Cardiac septum (tissue), 1 donor: ENCODE data around the gene PRM3. TPM values are rescaled to one million over a fixed set of nuclear protein-coding genes. Genes with fewer than 3 reads are reported as not detected.
A peak's percentile ranks its signal among the peaks of the same experiment; 100 is the strongest.

Experiments
- DNase-seq: peaks from one replicate; pipeline ENCODE4 v3.0.0-alpha.2; 2020; ENCODE audit warnings: low spot score
- intact Hi-C: fragments of 100-400 bp; cut with DNase I; formaldehyde crosslinking; loops from one replicate; pipeline ENCODE4 v1.14.0; 2022
- microRNA-seq: library from miRNA; unstranded; fragments of <30 nt; microRNA quantifications from one replicate; pipeline ENCODE4 v1.2.0, GENCODE V29; 2020
- total RNA-seq: library from RNA; stranded (reverse); fragmentation: NEBNext Ultra II Directional; extraction: Animal tissue kit (Norgen Biotek cat#: 25700); gene quantifications from one replicate; pipeline ENCODE4 v1.2.1, GENCODE V29; 2021
- donor health status: DM: no; HTN: no; CAD: no.

The PRM3 gene
- total RNA-seq, 1 donor from 2014 or later, result not detected

DNA sequence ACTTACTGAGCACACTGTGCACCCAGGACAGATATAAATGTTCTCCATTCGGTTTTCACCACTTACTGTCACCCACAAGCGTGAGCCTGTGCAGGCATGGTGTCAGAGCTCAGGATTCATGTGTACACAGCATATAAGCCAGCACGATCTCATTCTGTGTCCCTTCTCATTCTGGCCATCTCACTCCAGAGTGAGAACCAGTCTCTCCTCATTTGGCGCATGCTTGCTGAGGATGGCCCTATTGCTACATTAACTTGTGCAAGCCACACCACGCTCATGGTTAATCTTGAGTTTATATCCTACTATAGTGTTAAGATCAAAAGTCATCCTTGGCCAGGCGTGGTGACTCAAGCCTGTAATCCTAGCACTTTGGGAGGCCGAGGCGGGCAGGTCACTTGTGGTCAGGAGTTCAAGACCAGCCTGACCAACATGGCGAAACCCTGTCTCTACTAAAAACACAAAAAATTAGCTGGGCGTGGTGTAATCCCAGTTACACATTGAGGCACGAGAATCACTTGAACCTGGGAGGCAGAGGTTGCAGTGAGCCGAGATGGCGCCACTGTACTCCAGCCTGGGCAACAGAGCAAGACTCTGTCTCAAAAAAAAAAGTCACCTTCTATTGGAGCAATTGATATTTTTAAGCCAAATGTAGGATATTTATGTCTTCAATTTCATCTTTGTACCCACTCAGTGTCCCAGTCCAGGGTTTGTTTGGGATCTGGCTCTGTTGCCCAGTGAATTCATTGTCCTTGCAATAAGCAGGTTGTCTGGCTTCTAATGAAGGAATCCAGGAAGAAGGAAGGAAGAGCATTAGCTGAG lies 38.3 kb downstream of the PRM3 start:
- intact Hi-C loops, result no loop called here
- DNase-seq, result no peak

DNA sequence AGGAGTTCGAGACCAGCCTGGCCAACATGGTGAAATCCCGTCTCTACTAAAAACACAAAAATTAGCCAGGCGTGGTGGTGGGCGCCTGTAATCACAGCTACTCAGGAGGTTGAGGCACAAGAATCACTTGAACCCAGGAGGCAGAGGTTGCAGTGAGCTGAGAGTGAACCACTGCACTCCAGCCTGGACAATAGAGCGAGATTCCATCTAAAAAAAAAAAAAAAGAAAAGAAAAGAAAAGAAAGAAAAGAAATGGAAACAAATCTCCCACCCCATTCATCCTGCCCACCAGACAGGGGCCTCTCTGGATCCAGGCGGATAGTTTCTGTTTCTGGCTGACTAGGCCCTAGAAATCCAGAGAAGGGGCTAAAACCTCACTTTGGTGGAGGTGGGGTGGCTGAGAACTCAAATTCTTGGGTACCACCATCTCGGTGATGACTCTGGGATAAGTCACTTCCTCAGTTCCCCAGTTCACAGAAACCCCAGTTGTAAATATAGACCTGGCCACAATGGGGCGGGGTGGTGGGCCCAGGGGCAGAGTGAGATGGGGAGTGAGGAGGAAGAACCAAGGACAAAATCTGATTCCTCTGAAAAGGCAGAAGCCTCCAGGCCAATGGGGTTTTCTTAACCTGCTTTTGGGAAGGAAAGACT lies 39.6 kb downstream of the PRM3 start:
- no peak for DNase-seq
- intact Hi-C loops, result no loop called here

DNA sequence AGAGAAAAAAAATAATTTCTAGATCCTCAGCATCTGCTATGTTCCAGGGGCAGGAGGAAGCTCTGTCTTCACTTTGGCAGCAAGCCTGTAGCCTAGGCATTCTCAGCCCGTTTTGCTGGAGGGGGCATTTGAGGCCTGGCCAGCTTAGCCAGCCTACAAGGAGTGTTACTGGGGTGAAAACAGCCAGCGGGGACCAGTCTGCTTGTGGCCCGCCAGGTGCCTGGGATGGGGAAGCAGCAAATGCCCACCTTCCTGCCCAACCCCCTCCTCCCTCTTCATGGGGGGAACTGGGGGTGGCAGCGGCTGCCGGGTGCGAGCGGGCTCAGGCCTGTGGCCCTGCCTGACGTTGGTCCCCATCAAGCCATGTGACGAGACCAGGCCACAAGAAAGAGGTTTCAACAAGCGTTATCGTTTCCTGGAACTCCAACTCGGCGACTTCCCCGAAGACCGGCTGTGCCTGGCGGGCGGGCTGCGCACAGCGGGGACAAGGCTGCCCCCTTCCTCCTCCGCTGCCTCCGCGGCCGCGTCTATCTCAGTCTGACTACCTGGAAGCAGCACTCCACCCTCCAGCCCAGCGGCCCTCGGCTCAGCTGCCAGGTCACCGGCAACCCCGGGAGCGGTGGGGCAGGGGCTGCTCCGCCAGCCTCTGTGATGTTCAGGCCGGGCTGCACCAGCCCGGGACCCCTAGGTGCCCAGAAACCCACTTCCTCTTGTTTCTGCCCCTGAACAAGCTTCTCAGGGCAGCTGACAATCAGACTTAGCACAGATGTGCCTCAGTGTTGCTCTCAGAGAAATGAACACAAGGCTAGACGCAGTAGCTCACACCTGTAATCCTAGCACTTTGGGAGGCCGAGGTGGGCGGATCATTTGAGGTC lies 40.3 kb downstream of the PRM3 start:
- DNase-seq, result peak; percentile 81
- intact Hi-C loops, result no loop called here

DNA sequence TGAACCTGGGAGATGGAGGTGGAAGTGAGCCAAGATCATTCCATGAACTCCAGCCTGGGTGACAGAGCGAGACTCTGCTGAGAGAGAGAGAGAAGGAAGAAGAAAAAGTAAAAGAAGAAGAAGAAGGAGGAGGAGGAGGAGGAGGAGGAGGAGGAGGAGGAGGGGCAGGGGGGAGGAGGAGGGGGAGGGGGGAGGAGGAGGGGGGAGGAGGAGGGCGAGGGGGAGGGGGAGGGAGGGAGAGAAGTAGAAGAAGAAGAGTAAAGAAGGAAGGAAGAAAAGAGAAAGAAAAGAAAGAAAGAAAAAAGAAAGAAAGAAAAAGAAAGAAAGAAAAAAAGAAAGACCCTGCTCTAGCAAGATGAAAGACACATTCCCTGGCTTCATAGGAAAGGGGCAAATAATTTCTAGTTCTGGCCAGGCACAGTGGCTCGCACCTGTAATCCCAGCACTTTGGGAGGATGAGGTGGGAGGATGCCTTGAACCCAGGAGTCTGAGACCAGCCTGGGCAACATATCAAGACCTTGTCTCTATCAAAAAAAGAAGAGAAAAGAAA lies 41.1 kb downstream of the PRM3 start:
- intact Hi-C loops, result no loop called here
- DNase-seq, result no peak

DNA sequence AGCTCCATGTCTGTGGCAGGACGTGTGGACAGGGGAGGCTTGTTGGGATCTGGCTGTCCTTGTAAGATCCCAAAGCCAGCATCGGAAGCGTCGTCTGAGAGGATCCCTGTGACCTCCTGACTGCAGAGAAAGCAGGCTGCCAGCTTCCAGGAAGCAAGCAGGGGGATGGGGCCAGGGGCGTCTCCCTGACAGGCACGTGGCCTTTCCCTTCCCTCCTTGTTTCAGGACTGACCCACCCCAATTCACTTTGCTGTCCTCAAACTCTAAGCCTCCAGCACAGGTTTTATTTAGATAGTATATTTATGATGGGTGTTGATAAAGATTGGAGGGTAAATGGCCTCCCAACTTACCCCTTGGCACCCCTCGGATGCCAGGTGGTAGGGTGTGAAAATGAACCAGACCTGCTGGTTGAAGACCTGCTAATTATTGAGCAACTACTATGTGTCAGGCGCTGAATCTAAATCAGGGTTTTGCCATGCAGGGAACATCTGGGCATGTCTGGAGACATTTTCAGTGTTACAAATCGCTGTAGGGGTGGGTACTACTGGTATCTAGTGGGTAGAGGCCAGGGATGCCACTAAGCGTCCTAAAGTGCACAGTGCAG lies 42.0 kb downstream of the PRM3 start:
- DNase-seq, result no peak
- intact Hi-C loops, result loop anchor here (2.0 kb wide), 1 partner anchor 61 kb away; no protein-coding TSS in a partner anchor

DNA sequence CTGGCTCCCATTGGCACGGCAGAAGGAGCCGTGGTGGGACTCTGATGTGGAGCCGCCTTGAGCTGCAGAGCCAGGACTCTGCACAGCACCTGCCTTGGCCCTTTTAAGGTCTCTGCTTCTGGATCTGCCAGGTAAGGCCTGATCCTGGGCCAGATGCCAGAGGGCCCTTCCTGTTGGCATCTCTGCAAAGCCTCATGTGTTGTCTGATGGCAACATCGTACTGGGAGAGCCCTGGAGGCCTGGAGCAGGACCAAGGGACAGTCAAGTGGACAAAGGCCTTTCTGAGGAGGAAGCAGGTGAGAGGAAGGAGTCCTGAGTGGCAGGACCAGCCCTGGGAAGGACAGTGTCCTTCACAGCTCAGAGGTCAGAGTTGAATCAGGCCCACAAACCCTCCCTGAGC lies 43.5 kb downstream of the PRM3 start:
- intact Hi-C loops, result loop anchor here (2.0 kb wide), 1 partner anchor 59 kb away; no protein-coding TSS in a partner anchor
- DNase-seq, result no peak

DNA sequence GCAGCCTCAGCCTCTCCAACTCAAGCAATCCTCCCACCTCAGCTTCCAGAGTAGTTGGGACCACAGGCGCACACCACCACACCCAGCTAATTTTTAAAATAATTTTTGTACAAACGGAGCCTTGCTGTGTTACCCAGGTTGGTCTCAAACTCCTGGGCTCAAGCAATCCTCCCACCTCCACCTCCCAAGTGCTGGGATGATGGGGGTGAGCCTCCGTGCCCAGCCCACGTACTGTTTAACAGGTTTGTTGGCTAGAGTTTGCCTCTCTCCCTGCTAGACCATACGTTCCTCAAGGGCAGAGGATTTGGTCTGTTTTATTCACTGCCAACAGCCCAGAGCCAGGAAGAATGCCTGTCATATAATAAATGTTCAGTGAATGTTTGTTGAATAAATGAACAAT lies 44.0 kb downstream of the PRM3 start:
- intact Hi-C loops, result no loop called here
- DNase-seq, result no peak

DNA sequence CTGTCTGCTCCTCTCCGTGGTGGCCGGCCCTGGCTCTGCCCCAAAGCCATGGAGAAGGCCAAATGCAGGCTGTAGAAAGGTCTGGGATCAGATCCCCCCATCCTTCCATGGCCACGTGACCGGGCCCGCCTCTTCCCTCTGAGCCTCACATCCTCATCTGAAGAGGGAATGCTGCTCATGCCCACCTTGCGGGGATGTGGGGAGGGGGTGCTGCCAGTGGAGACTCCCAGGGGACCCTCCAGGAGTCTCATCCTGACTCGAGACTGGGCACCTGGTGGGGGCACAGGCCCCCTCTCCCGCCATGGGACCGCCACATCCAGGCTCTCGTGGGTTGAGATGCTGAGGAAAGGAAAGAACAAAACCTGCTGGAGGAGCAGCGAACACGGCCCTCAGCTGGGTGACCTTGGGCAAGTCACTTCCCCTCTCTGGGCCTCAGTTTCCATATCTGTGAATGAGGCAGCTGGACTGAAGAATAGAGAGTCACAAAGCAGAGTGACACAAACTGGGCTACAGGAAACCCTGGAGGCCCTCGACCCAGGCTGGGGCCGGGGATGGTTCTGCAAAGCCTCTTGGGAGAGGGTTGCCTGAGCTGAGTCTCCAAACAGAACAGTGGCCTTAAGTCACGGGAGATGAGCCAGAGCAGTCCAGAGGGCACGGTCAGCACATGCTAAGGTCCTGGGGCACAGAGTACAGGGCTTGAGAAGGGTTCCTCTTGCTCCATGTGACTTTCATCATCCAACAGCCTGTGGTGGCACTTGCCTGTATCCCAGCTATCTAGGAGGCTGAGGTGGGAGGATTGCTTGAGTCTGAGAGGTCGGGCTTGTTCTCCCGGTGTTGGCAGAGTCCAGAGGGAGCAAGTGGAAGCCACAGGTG lies 47.5 kb downstream of the PRM3 start:
- intact Hi-C loops, result no loop called here
- no peak for DNase-seq

DNA sequence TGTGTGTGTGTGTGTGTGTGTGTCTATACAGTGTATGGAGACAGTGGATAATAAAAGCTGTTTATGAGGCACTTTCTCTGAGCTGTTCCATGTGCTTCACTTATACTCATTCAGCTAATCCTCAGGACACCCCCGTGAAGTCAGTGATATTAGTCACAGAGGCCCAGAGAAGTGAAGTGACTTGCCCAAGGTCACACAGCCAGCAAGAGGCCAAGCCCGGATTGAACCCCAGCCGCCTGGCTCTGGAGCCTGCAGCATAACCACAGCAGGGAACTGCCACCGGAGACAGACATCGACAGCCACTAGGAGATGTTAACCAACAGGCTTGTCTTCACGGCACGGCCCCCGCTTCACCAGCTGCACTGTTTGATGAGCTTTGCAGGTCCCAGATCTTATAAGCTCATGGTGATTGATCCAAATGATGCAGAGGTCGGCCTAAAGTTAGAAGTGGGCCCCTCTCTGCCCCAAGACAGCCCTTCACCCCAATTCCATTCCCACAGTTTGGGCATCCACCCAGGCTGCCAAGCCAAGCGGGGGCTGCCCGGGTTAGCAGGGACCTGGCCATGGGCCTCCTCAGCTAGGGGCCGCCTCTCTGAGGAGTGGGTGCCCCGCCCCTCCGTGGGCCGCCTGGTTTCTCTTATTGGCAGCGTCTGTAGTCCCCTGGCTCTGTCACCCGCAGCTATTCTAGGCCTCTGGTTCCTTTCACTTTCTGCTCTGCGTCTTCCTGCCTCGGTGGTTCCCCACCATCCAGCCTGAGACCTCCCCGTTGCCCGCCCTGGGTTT lies 48.3 kb downstream of the PRM3 start:
- DNase-seq, result no peak
- intact Hi-C loops, result no loop called here

DNA sequence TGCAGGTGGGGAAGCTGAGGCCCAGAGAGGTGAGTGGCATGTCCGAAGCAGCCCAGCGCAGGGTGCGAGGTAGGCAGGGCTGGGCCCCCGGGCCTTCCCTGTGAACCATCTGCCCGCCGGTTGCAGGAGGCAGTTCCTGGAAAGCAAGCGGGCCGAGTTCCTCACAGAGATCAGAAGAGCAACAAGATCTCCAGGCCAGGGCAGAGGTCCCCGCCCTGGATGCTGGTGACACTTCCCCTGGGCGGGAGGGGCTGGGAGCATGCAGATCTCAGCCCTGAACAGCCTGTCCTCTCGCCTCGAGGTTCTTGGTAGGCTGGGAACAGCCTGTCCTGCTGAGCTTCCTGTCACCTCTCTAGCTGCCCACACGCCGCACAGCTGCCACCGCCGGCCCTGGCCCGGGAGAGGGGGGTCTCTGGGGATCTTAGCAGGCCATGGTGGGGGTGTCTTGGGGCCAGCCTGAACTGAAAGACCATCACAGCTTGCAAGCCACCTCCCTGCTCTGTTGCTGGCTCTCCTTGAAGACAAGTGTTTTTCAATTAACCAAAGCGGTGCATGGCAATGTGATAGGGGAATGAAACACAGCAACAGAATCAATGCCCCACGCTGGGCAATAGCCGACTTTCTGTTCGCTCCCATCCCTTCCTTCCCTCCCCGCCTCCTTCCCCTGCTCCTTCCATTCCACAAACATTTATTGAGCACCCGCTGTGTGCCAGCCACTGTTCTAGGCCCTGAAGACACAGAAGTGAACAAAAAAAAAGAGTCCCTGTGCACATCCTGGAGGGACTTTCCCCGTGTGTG lies 49.1 kb downstream of the PRM3 start:
- intact Hi-C loops, result no loop called here
- DNase-seq, result peak; percentile 78

Small RNAs within 50 kb of the gene (microRNA-seq; reads per million reads assigned to microRNA genes)
- gene MIR548H2, result not detected

Other genes starting within 250 kb of the PRM3 start
- 1.7 TPM for gene SOCS1, start 17.4 kb downstream of the PRM3 start, total RNA-seq
- gene TNP2, start 4.3 kb downstream of the PRM3 start, total RNA-seq, result not detected
- gene PRM2, start 2.9 kb upstream of the PRM3 start, total RNA-seq, result not detected
- gene PRM1, start 7.7 kb upstream of the PRM3 start, total RNA-seq, result not detected
- 0.43 TPM for gene RMI2, start 71.8 kb upstream of the PRM3 start, total RNA-seq